ENCODE results near the gene PCDHGA12.

Gene PCDHGA12

DNA sequence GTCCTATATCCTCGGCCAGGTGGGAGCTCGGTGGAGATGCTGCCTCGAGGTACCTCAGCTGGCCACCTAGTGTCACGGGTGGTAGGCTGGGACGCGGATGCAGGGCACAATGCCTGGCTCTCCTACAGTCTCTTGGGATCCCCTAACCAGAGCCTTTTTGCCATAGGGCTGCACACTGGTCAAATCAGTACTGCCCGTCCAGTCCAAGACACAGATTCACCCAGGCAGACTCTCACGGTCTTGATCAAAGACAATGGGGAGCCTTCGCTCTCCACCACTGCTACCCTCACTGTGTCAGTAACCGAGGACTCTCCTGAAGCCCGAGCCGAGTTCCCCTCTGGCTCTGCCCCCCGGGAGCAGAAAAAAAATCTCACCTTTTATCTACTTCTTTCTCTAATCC lies 47.5 kb downstream of the PCDHGA12 start:
- H3K9me2 ChIP-seq (replicated peaks; ENCODE audit: insufficient read depth, low read length), result no peaks in the 10 kb centered on the region
- no peaks in the 10 kb centered on the region for H3K9me3 ChIP-seq (replicated peaks; ENCODE audit: insufficient read depth, low read length)
- H3F3A ChIP-seq (ENCODE audit: insufficient read depth, low read length), result no peaks in the 10 kb centered on the region
- no peak for DNase-seq
- H3K79me2 ChIP-seq (ENCODE audit: low read length), result no peaks in the 10 kb centered on the region
- H3K27ac ChIP-seq (ENCODE audit: low read length), result no peak overlapping the region
- H3K9ac ChIP-seq (ENCODE audit: low read length), result no peak overlapping the region
- peaks cover 5% of the 10 kb centered on the region for H3K4me1 ChIP-seq (ENCODE audit: low read length)
- H3K27me3 ChIP-seq (replicated peaks; ENCODE audit: insufficient read depth, low read length), result no peaks in the 10 kb centered on the region
- H2AFZ ChIP-seq (ENCODE audit: low read length), result no peak overlapping the region
- no peaks in the 10 kb centered on the region for H3K36me3 ChIP-seq (replicated peaks; ENCODE audit: insufficient read depth, low read length)
- TF ChIP-seq, protein P1, sequence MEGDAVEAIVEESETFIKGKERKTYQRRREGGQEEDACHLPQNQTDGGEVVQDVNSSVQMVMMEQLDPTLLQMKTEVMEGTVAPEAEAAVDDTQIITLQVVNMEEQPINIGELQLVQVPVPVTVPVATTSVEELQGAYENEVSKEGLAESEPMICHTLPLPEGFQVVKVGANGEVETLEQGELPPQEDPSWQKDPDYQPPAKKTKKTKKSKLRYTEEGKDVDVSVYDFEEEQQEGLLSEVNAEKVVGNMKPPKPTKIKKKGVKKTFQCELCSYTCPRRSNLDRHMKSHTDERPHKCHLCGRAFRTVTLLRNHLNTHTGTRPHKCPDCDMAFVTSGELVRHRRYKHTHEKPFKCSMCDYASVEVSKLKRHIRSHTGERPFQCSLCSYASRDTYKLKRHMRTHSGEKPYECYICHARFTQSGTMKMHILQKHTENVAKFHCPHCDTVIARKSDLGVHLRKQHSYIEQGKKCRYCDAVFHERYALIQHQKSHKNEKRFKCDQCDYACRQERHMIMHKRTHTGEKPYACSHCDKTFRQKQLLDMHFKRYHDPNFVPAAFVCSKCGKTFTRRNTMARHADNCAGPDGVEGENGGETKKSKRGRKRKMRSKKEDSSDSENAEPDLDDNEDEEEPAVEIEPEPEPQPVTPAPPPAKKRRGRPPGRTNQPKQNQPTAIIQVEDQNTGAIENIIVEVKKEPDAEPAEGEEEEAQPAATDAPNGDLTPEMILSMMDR (IDR thresholded peaks at IDR 0.05; ENCODE audit: low read length), result no peak
- no peak for TF ChIP-seq EZH2phosphoT487 (IDR thresholded peaks at IDR 0.05; ENCODE audit: low read length)
- no peak for TF ChIP-seq EZH2 (optimal IDR thresholded peaks at IDR 0.05; ENCODE audit: low read depth, low read length)
- no peak overlapping the region for H3K4me3 ChIP-seq (ENCODE audit: low read length)
- H3K4me2 ChIP-seq (ENCODE audit: low read depth, low read length), result no peak overlapping the region
- H4K20me1 ChIP-seq (ENCODE audit: insufficient read depth, low read length), result no peaks in the 10 kb centered on the region

DNA sequence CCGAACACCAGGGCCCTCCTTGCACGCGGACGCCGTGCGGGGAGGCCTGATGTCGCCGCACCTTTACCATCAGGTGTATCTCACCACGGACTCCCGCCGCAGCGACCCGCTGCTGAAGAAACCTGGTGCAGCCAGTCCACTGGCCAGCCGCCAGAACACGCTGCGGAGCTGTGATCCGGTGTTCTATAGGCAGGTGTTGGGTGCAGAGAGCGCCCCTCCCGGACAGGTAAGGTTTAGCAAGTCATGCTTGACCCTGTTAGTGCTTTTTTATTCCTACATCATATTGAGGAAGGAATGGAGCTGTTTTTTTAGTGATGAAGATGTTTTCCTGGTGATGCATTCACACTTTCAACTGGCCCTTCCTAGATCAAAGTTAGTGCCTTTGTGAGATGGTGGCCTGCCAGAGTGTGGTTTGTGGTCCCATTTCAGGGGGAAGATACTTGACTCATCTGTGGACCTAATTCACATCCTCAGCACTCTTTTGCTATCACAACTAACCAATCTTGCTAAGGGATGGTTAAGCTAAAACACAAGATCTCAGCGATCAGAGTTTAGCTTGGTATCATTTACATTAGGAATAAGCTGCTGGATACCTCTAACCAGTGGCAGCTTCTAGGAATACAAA lies 48.1 kb downstream of the PCDHGA12 start:
- Histone ChIP-seq H3K9ac (ENCODE audit: low read length) (no peak overlapping the region), H3K4me3 (ENCODE audit: low read length) (no peak overlapping the region), H3K79me2 (ENCODE audit: low read length) (no peaks in the 10 kb centered on the region), H3F3A (ENCODE audit: insufficient read depth, low read length) (no peaks in the 10 kb centered on the region), H3K9me2 (replicated peaks; ENCODE audit: insufficient read depth, low read length) (no peaks in the 10 kb centered on the region), H2AFZ (ENCODE audit: low read length) (no peak overlapping the region), H3K4me2 (ENCODE audit: low read depth, low read length) (no peak overlapping the region), H3K27me3 (replicated peaks; ENCODE audit: insufficient read depth, low read length) (no peaks in the 10 kb centered on the region), H3K27ac (ENCODE audit: low read length) (no peak overlapping the region), H3K4me1 (ENCODE audit: low read length) (peaks cover 5% of the 10 kb centered on the region), H4K20me1 (ENCODE audit: insufficient read depth, low read length) (no peaks in the 10 kb centered on the region), H3K9me3 (replicated peaks; ENCODE audit: insufficient read depth, low read length) (no peaks in the 10 kb centered on the region), H3K36me3 (replicated peaks; ENCODE audit: insufficient read depth, low read length) (no peaks in the 10 kb centered on the region)
- TF ChIP-seq, protein P1 (IDR thresholded peaks at IDR 0.05; ENCODE audit: low read length), result no peak
- TF ChIP-seq EZH2phosphoT487 (IDR thresholded peaks at IDR 0.05; ENCODE audit: low read length) (no peak), EZH2 (optimal IDR thresholded peaks at IDR 0.05; ENCODE audit: low read depth, low read length) (no peak)
- no peak for DNase-seq

DNA sequence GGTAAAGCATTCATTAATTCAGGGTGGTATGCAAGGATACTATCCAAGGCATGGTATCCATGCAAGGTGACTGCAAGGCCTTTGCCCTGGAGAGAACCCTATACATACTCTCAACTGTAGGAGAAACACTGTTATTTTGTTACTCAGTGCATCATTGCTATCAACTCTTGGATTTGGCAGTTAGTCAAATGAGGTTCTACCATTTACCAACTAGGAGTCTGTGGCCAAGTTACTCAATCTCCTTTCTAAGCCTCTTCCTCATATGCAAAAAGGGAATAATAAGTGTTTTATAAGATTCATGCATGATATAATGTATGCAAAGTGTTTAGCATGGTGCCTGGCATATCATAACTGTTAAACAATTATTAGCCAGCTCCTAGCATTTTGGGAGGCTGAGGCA lies 49.5 kb downstream of the PCDHGA12 start:
- Histone ChIP-seq H3K4me2 (ENCODE audit: low read depth, low read length) (no peak overlapping the region), H4K20me1 (ENCODE audit: insufficient read depth, low read length) (no peaks in the 10 kb centered on the region), H3K9me3 (replicated peaks; ENCODE audit: insufficient read depth, low read length) (no peaks in the 10 kb centered on the region), H3K27me3 (replicated peaks; ENCODE audit: insufficient read depth, low read length) (no peaks in the 10 kb centered on the region), H3K9me2 (replicated peaks; ENCODE audit: insufficient read depth, low read length) (no peaks in the 10 kb centered on the region), H3K4me1 (ENCODE audit: low read length) (peaks cover 5% of the 10 kb centered on the region), H3K36me3 (replicated peaks; ENCODE audit: insufficient read depth, low read length) (no peaks in the 10 kb centered on the region), H3K9ac (ENCODE audit: low read length) (no peak overlapping the region), H2AFZ (ENCODE audit: low read length) (no peak overlapping the region), H3K4me3 (ENCODE audit: low read length) (no peak overlapping the region), H3F3A (ENCODE audit: insufficient read depth, low read length) (no peaks in the 10 kb centered on the region), H3K27ac (ENCODE audit: low read length) (no peak overlapping the region), H3K79me2 (ENCODE audit: low read length) (no peaks in the 10 kb centered on the region)
- no peak for TF ChIP-seq EZH2phosphoT487 (IDR thresholded peaks at IDR 0.05; ENCODE audit: low read length)
- TF ChIP-seq EZH2 (optimal IDR thresholded peaks at IDR 0.05; ENCODE audit: low read depth, low read length), result no peak
- TF ChIP-seq, protein P1 (IDR thresholded peaks at IDR 0.05; ENCODE audit: low read length), result no peak
- no peak for DNase-seq
